ENCODE results near the gene MRPL50. TPM values are rescaled to one million over a fixed set of nuclear protein-coding genes. Genes with fewer than 3 reads are reported as not detected.

The MRPL50 gene
- total RNA-seq, 1 donor from 2014 or later: 18.8 TPM

DNA sequence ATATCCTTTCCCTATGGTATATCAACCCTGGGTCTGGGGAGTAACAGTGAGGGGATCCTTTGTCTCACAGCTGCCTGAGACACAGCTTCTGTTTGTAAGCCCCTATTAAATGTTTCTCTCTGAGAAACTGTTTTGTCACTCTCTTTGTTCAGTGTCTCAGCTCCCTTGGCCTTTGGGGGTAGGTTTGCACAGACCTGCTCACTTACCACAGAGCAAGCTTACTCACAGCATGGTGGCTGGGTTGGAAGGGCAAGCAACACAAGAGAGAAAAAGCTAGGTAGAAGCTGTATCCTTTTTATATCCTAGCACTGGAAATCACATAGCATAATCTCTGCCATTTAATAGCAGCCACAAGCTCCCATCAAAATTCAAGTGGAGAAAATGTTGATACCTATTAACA is 18.1 kb downstream of the MRPL50 start:
- no peak for DNase-seq (ENCODE audit: low spot score)

DNA sequence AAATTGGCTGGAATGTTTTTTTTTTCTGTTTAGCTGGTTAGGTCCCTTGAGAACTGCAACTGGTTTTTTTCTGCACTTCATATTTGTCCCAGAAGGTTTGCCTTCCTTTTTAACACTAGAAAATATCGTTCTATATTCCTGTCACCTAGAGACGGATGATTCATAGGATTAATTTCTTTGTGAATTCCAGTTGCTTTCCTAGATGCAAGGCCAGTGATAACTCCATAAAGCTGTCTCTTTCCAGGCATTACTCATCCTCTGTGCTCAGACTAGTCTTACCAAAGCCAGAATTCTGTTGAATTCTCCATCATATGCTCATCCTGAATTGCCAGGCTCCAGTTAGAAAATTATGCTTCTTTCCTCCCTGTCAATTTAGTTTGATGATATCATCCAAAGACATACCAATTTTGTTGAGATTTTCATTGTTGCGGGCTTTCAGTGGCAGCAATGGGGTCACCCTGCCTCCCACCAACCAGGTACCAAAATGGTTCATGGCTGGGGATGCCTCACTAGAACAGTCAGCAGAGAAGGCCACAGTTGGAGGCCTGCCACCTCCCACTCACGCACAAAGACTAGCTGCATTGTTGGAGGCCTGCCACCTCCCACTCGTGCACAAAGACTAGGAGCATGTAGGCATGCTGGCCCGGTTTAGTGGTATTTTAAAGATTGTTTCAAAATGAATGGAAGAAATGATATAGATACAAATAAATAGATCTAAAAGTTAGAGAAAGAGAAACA is 22.1 kb downstream of the MRPL50 start:
- DNase-seq (ENCODE audit: low spot score): no peak

DNA sequence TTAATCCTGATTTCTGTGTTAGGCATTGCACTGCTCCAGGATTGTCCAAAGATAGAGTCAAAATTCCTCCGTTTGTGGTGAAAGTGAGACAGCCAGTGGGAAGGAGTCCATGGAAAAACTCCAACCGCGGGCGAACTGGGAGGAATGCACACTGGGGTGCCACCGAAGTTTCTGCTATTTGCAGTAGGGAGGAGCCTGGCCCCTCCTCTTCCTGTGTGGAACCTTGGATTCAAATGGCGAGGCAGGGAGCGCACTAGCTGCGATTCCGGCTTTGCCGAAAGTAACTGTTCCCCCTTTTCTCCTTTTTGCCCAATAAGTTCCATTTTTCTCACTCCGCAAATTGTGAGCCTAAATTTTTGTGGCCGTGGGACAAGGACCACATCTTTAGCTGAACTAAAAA is 22.9 kb downstream of the MRPL50 start:
- no peak for DNase-seq (ENCODE audit: low spot score)

DNA sequence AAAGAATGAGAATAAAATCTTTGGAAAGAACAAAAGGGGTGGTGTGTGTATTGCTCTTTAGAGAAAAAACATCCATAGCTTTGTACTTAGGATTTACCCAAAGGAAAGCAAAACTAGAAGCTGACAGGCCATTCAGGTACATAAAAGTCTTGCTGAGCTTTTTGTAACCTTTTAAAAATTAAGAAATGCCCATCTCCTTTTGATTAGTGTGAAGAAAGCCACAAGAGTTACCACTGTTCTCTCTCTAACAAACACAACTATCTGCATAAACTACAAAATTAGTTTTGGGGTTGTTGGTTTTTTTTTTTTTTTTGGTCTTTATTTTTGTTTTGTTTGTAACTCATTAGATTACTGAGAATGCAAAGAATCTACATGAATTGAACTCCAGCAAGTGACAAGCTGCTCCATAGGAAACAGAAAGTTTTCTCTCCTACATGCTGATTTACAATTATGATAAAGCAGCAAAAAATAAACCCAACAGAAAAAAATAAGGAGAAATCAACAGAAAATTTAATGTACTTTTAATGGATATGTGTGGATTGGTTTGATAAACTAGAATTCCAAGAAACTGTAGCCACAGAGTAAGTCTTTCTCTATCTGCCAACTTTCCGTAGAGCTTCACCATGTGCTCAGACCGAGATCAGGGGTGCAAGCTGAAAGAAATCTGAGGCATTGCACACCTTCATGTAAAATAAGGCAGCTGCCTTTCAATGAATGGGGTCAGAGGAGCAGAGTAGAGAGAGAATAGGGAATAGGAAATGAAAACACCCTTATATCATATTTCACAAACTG is 25.9 kb downstream of the MRPL50 start:
- DNase-seq (ENCODE audit: low spot score): no peak

DNA sequence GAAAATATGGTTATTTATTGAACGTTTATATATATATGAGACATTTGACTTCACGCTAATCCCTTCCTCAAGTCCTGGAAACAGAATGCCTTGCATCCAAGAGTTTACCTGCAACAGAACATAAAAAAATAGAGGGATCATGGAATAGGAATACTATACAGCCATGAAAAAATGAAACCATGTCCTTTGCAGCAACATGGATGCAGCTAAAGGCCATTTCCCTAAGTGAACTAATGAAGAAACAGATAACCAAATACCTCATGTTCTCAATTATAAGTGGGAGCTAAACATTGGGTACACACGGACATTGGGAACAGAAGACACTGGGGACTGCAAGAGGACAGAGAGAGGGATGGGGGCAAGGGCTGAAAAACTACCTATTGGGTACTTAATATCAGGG is 26.6 kb downstream of the MRPL50 start:
- no peak for DNase-seq (ENCODE audit: low spot score)

DNA sequence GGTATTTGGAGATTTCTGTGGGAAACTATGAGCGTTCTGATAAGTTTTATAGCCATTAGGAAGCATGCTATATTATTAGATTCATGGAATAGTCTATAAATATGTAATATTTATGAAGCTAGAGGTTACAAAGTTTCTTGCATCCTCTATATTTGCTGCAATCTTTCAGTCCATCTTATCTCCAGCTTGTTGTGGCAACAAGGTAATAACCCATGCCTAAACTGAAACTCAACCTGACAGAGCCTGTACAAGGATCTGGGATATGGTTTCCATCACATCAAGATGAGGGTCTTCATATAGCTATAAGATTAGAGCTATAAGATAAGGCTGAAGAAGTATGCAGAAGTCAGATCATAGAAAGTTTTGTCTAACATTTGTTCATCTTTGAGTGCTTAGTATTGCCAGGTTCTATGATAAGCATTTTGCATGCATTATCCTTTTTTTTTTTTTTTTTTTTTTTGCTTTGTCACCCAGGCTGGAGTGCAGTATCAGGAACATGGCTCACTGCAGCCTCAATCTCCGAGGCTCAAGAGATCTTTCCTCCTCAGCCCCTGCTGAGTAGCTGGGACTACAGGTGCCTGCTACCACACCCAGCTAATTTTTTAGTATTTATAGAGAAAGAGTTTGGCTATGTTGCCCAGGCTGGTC is 28.4 kb downstream of the MRPL50 start:
- no peak for DNase-seq (ENCODE audit: low spot score)

DNA sequence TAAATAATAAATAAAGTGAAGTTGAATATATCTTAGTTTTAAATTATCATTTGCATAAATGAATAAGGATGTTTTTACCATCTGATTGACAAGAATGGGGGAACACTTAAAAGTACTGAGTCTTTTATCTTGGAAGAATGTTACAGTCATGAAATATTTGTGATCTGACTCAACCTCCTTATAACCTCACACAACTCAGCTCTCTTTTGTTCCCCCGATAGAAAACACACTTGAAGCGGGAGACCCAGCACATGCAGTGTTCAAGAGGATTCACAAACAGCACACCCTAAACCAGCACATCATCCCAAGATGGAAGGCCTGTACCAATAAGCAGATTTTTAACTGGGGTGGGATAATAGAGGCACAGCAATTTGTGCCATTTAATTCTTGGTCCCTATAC is 29.1 kb downstream of the MRPL50 start:
- no peak for DNase-seq (ENCODE audit: low spot score)

DNA sequence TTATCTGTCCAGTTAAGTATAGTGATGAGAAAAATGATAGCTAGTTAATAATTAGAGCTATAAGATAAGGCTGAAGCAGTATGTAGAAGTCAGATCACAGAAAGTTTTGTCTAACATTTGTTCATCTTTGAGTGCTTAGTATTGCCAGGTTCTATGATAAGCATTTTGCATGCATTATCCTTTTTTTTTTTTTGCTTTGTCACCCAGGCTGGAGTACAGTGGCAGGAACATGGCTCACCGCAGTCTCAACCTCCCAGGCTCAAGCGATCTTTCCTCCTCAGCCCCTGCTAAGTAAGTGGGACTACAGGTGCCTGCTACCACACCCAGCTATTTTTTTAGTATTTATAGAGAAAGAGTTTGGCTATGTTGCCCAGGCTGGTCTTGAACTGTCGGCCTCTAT is 31.1 kb downstream of the MRPL50 start:
- DNase-seq (ENCODE audit: low spot score): no peak

DNA sequence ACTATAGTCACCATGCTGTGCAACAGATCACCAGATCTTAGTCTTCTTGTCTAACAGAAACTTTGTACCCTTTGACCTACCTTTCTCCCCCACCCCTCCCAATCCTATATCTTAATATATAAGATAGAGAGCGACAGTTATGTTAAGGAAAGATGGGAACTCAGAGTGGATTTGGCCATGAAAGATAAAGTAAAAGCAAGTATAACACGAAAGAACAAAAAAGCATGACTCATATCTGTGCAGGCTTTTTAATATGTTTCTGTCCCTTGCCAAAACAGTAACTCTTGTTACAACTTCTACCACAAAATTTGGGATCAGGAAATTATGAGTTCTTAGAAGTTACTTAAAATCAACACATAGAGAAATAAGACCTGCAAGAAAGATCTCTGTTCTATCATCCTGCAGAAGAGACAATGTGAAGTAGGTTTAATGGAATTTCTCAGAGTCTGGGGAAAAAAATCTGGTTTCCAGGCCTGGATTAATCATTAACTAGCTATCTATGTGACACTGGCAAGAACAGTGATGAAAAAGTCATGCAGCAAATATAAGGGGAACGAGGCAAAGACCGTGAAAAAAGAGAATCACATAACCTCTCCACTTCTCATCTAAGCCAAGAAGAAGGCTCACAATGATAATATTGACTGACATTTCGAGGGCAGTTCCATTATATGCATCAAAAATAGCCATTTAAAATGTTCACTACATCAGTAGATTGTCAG is 32.2 kb downstream of the MRPL50 start:
- DNase-seq (ENCODE audit: low spot score): peak; percentile 2

DNA sequence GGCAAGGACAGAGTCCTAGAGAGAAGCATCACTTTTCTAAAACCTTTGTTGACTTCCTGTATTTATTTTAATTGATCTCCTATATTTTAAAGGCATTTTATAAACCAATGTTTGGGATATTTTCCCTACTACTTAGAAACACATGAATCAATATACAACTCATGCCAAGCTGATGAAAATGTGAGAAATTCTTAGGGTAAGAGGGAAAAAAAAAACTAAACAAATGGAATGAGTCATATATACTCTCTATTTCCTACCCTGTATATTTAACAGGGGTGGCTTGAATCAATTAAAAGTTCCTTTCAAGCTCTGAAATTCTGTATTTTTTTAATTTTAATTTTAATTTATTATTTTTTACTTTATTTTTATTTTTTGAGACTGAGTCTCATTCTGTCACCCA is 33.2 kb downstream of the MRPL50 start:
- DNase-seq (ENCODE audit: low spot score): no peak

DNA sequence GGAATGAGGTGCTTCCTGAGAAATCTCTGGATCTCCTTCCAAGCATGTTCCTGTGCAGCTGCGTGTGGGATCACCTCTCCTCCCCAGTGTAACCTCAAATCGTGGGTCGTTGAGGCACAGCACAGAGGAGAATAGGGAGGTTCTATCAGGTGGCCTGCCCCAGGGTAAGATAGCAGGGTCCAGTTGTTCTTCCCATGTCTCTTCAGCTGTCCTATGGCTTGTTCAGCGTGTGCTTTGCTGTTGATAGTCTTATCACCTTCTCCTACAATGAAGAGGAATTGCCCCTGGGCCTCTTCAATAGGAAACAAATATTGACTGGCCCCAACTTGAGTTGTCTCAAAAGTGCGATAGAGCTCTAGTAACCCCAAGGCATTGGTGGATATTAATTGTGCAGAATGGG is 36.0 kb downstream of the MRPL50 start:
- no peak for DNase-seq (ENCODE audit: low spot score)

DNA sequence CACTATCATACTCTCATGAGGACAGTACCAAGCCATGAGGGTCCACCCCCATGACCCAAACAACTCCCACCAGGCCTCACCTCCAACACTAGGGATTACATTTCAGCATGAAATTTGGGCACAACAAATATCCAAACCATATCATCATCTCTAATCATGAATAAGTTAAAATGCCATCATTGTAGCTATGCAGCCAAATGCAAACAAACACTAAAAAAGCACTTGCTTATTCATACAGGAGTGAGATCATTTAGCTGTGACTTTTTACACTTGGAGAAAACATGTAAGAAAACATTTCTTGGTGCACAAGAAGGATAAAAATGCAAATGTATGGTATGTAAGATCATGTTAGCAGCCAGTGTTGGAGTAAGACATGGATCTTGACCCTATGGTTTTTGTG is 37.8 kb downstream of the MRPL50 start:
- no peak for DNase-seq (ENCODE audit: low spot score)

DNA sequence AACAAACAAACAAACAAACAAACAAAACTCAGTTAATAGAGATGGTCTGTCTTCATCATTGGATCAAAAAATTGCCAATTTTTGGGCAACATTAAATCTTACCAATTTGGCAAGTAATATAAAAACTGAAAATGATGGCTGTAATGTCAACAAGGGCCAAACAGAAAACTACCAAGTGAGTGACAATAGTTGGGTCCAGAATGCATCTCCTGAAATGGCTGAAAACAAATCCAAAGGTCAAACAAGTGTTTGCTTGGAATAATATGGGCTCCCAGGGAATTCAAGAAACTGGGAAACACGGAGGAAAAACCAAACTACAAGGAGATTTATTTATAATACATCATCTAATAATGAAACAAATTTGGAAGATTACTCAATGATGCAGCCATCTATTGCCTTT is 38.7 kb downstream of the MRPL50 start:
- no peak for DNase-seq (ENCODE audit: low spot score)

DNA sequence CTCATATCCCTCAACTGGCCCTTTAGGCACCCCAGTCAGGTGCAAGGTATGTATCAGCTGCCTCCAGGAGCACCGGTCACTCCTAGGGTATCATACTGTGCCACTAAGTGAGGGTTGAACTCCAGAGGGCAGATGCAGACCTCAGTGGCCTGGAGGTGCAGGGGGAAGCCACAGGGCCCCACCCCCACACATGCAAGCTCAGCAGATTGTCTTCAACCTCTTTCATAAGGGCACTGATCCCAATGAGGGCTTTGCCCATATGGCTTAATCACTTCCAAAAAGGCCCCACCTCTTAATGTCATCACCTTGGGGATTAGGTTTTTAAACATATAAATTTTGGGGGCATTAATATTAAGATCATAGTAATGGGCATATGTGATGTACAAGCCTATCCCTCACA is 41.8 kb downstream of the MRPL50 start:
- DNase-seq (ENCODE audit: low spot score): no peak

DNA sequence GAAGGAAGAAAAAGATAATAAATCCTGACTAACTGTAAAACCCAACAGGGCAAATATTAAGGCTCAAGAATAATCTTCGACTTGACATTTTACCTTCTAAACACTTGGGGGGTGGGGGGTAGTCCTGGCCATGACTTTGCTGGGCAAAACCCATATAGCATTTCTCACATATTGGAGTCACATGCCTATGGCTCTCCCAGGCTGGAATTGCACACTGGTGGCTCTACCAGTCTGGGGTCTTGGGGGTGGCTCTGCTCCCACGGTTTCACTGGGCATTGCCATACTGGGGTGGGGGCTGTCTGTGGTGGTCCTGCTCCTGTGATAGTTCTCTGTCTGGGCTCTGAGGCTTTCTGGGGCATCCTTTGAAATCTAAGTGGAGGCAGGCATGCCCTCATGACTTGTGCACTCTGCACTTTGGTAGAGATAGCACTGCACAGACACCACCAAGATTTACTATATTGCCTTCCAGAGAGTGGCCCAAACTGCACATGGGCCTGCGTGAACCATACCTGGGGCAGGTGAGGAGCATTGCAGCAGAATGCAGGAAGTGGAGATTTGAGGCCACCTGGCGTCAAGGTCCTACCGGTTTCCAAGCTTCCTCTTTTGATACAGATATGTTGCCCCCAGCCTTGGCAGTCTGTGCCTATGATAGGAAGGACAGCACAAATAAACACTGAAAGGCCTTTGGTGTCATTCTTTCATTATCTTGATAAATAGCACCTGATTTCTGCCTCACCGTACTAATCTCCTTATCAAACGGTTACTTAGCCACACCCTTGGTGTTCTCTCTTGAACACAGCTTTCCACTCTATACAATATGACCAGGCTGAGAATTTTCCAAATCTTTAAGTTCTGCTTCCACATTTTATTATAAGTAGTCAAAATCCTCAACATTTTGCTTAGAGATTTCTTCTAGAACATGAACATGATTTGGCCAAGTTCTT is 43.4 kb downstream of the MRPL50 start:
- DNase-seq (ENCODE audit: low spot score): no peak

DNA sequence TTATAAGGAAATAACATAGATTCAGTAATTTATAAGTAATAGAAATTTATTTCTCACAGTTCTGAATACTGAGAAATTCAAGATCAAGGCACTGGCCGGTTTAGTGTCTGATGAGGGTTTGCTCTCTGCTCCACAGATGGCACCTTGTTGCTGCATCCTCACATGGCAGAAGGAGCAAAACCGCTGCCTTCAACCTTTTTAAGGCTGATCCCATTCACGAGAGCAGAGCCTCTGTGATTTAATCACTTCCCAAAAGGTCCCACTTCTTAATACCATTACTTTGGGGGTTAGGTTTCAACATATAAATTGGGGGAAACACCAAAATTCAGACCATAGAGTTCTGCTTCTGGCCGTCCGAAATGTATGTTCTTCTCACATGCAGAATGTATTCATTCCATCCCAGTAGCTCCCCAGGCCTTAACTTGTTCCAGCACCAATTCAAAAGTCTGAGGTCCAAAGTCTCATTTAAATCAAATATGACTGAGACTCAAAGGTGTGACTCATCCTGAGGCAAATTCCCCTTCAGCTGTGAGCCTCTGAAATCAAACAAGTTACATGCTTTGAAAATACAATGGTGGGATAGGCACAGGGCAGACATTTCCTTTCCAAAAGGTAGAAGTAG is 44.2 kb downstream of the MRPL50 start:
- no peak for DNase-seq (ENCODE audit: low spot score)

DNA sequence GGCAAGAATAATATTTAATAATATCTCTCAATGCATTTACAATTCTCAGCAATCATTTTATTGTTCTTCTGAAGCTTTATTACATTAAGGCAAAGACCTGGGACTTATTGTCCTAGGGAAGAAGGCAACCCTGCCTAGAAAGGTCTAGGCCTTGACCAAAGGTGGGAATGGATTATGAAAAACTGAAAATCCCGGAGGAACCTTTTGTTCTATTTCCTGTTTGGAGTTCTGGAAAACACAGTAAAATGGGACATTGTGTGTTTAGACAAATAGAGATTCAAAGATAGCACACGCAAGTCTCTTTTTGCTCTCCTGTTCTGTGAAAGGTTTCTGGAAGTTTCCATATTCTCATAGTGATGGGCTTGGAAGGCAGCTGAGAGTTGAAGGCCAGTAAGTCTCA is 44.7 kb downstream of the MRPL50 start:
- DNase-seq (ENCODE audit: low spot score): no peak

DNA sequence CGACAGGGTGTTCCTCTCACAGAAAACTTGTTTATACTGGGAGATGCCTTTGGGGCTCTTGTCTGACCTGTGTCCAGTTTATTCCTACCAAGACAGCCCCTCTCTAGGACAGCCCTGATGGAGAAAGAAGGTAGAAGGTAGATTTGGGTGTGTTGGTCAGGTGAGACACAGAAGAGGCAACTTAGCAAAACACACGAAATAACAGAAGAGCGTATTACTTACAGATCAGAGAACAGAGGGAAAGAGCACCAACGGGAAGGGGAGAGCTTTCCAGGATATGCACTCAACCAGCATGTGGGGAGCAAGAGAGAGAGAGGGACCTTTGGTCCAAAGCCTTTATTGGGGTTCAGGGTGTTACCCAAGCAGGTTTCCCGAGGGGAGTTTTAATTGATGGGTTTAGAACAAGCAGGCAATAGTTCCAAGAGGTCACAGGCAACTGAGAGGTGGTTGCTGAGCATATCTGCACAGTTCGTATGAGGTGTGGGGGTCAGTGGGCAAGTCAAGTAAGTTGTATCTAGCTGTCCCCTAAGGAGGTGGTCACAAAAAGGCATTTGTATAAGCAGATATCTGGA is 45.4 kb downstream of the MRPL50 start:
- no peak for DNase-seq (ENCODE audit: low spot score)

DNA sequence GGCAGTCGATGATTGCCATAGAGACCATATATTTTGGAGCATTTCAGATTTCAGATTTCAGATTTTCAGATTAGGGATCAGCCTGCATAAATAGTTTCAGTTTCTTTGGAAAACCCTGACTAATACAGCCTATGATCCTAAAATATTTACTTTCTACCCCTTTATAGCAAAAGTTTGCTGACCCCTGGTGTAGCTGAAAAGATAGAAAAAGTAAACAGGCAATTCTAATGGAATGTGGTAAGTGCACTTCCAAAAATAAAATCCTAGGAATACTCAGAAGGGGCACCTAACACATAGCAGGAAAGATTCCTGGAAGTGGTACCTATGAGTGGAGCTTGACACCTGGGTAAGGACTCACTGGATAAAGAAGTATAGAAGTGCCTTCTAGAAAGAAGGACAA is 48.1 kb downstream of the MRPL50 start:
- no peak for DNase-seq (ENCODE audit: low spot score)

DNA sequence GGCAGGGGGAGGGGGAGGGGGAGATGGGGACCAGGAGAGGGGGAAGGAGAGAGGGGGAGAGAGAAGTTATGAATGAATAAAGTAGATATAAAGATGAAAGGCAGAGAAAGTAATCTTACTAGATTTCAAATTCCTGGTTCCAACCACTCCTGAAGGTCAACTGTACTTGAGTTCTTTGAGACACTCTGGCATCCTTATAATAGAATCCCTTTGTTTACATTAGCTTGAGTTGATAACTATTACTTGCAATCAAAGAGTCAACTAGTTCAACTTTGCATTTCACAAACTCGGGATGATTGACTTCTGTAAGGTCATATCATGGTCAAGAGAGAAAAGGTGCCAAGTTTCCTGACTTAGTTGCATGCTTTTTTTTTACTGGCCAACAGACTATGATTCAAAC is 55.8 kb downstream of the MRPL50 start:
- DNase-seq (ENCODE audit: low spot score): no peak

Measured in umbilical cord (tissue), 2 donors.